Measurements from ENCODE around the gene DMRTB1.

DMRTB1 gene

DNA sequence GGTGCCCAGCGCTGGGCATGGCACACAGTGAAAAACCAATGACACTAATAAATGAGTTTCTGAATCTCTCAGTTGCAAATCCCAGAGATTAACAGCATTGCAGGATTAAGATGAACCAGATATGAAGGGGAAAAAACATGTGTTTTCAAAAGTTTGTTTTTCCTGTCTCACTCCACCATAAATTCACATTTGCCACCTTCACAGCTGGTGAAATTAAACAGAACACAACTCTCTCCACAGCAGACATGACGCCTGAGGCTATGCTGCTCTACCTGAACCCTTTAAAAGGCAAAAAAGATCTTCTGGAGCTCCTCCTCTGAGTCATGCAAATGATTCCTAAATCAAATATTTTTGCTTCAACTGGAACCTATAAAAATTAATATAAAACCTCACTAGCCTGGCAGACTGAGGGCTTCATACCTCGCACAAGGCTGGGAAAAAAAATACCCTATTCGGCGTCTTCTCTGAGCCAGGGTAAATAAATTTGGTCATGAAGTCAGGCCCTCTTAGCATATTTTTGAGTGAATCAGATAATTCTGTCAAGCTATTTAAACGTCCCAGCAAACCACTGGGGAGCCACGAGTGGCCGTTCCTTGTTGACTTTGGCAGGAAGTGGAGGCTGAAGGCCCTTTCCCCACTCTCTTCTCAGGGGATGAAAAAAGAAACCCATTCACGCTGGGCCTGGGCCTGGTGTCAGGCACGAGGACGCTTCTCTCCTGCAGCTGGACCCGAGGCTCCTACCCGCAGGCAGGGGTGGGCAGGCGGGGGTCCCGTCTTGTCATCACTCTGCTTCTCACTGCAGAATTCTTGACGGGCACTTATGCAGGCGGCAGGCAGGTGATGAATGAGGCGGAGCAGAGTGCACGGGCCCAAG lies 53.0 kb downstream of the DMRTB1 start:
- DNase-seq: no peak

DNA sequence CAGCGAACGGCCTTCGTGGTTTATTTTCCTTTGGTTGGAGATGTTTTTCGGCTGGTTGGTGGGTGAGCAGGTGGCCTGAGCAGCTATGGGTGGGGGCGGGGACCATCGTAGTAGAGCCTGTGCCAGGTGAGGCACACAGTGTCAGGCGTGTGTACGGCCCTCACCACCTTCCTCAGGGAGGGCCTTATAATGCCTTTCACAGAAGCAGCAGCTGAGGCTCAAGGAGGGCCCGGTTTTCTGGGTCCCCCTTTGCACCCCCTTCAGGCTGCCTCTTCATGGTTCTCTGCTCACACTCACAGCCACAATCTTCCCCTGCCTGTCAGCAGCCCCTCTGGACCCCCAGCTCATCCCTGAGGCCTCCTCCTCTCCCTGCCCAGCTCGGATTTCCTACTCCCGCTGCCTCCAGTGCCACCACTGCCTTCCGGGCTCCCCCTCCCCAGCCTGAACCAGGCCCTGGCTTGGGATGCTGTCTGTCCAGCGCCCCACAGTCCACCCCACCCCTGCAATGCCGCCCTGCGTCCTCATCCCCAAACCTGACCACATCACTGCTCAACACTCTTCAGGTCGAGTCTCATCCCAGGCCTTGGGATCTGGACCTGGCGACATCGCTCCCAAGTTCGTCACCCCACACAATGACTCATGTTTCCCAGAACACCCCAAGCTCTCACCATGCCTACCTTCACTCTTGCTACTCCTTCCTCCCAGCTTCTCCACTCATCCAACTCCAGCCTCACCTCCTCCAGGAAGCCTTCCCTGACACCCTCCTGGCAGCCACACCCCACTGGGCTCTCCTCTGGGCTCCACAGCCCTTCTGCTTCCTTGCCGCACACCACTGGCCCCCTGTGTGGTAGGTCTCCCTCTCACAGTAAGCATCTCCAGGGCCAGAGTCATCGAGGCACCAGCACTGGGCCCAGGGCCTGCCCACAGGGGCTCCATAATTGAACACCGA lies 53.9 kb downstream of the DMRTB1 start:
- DNase-seq: no peak

DNA sequence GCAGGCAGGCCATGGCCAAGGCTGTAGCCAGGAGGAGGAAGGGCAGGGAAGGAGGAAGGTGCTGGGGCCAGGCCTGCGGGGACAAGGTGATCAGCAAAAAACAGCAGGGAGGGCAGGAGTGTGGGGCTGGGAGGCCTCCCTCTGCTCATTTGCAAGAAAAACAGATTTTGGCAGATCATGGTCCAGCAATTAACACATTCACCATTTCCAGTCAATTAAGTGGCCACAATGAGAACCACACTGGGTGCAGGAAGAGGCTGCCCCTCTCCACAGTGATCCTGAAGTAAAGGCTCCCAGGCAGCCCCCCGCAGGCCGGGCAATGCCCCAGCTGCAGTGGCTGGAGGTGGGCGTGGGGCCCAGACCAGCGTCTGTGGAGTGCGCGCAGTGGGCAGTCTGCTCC lies 54.6 kb downstream of the DMRTB1 start:
- no peak for DNase-seq

DNA sequence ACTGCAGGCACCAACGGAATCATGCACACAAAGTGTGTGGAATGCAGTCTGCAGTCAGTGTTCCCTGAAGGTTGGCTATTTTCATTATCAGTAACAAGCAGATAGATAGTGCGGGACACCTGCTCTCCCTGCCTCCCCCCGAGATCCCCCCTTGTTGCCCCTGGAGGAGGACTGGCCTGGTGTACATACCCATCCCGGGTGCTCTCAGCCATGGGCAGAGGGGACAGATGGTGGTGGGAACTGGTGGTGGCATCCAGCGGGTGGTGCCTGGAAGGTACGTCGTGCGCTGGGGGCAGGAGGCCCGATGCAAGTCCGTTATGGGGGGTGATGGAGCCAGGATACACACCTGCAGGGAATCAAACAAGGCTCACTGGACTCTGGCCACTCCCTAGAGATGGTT lies 55.2 kb downstream of the DMRTB1 start:
- no peak for DNase-seq

DNA sequence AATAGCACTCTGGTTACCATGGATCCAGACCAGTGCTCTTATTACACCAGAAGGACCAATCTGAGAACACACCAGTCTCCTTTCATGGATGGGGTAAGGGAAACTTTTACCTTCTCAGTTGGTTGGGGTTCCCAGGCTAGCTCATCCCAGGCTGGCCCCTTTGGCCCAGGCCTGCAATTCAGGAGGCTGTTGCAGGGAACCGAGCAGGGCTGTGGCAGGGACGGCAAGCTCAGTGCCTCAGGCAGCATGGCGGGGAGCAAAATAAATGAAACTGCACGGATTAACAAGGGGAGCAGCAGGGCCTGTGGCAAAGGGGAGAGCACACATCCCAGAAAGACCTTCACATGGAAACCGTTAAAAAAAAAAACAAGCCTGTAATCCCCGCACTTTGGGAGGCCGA lies 57.0 kb downstream of the DMRTB1 start:
- DNase-seq: no peak

Data from NCI-H2107 (cell line).